Measurements from ENCODE around the gene CLDND1.

- TF ChIP-seq CTCF (IDR thresholded peaks at IDR 0.05) (no peak), POLR2A (IDR thresholded peaks at IDR 0.05) (no peak)
Measured at GRCh38 chr3:98550833-98551232, 28.1 kb upstream of the CLDND1 start.

Measured in testis (tissue), 2 donors.